A549 (cell line): Measurements from ENCODE around the gene ARHGAP25. TPM values are rescaled to one million over a fixed set of nuclear protein-coding genes. Genes with fewer than 3 reads are reported as not detected.
A peak's percentile ranks its signal among the peaks of the same experiment; 100 is the strongest.

Experiments used
- ATAC-seq, 2 experiments: fragments of 200-7000 bp in 1 of 2; fragments of >200 bp in 1 of 2; cut with Nextera tagmentation in 1 of 2; cut with Tn5 transposase in 1 of 2; 3 replicates each; pipeline versions ENCODE4 v1.8.0 to v1.9.1; 2018 to 2020; ENCODE audit warnings: mild to moderate bottlenecking in 1 of 2, moderate library complexity in 1 of 2
- CTCF ChIA-PET: fragments of 300-600 bp; sonication (Branson Sonifier 250); formaldehyde crosslinking; extraction: SDS; loops from one replicate; lab custom pipeline; 2021; ENCODE audit warnings: antibody characterized with exemption, inconsistent platforms; lab: Yijun Ruan, JAX
- POLR2A ChIA-PET: fragments of 350-600 bp; formaldehyde crosslinking; extraction: SDS; loops from one replicate; lab custom pipeline; 2021; ENCODE audit warnings: antibody characterized with exemption, inconsistent platforms; lab: Yijun Ruan, JAX
- DNase-seq, 2 experiments: peaks; one replicate each; pipeline versions ENCODE4 v3.0.0 to v3.0.0-alpha.2; 2011 to 2016; ENCODE audit warnings: low read depth in 1 of 2, low spot score in 1 of 2
- FAIRE-seq: peaks from 2 replicates; lab custom pipeline; 2011; peaks lifted over from hg19 to GRCh38; lab: Jason Lieb, UNC
- H3K27ac ChIP-seq, 2 experiments: fragments of >200 bp; sonication (Bioruptor Twin); formaldehyde crosslinking; 3 replicates each; pipeline ENCODE4 v1.5.1; 2016 to 2017
- H3K4me1 ChIP-seq: fragments of >200 bp; sonication (Bioruptor Twin); formaldehyde crosslinking; 3 replicates; pipeline ENCODE4 v1.6.1; 2016
- H3K4me2 ChIP-seq: fragments of >200 bp; sonication (Bioruptor Twin); formaldehyde crosslinking; 3 replicates; pipeline ENCODE4 v1.6.1; 2016
- H3K4me3 ChIP-seq: fragments of >200 bp; sonication (Bioruptor Twin); formaldehyde crosslinking; 3 replicates; pipeline ENCODE4 v1.5.1; 2016
- H3K9me3 ChIP-seq: fragments of >200 bp; sonication (Bioruptor Twin); formaldehyde crosslinking; 3 replicates; pipeline ENCODE4 v1.6.1; 2016
- BCL3 ChIP-seq: fragments of >200 bp; sonication (Bioruptor Twin); formaldehyde crosslinking; IDR thresholded peaks from 3 replicates; pipeline ENCODE4 v1.6.1; 2016
- BHLHE40 ChIP-seq: IDR thresholded peaks from 2 replicates; pipeline ENCODE4 v1.6.1; 2012; ENCODE audit warnings: low read depth, low read length, inconsistent platforms
- CBX2 ChIP-seq: fragments of 200-600 bp; sonication (generic); IDR thresholded peaks from 2 replicates; pipeline ENCODE4 v1.6.1; 2016; ENCODE audit warnings: low read depth, mild to moderate bottlenecking, borderline replicate concordance
- CEBPB ChIP-seq, 2 experiments: fragments of >200 bp in 1 of 2; sonication (Bioruptor Twin) in 1 of 2; formaldehyde crosslinking in 1 of 2; IDR thresholded peaks; 2 replicates each; pipeline ENCODE4 v1.6.1; 2012 to 2016
- CTCF ChIP-seq: fragments of >200 bp; sonication (Bioruptor Twin); formaldehyde crosslinking; IDR thresholded peaks from 3 replicates; pipeline ENCODE4 v1.5.1; 2016
- FOSL2 ChIP-seq, 2 experiments: fragments of 450-650 bp in 1 of 2; fragments of >200 bp in 1 of 2; sonication (Bioruptor Twin) in 1 of 2; formaldehyde crosslinking; IDR thresholded peaks; 2 replicates each; pipeline versions ENCODE4 v1.5.0 to v1.6.1; 2016 to 2020; ENCODE audit warnings: mild to moderate bottlenecking in 1 of 2, moderate library complexity in 1 of 2
- GATA3 ChIP-seq: IDR thresholded peaks from 2 replicates; pipeline ENCODE4 v1.6.1; 2012; ENCODE audit warnings: borderline replicate concordance
- HOXB13 ChIP-seq: fragments of 250-450 bp; sonication (Bioruptor Pico); IDR thresholded peaks from 2 replicates; pipeline ENCODE4 v1.5.0; 2020; ENCODE audit warnings: low read depth, mild to moderate bottlenecking, moderate library complexity
- KDM5A ChIP-seq: fragments of 200-600 bp; sonication (generic); IDR thresholded peaks from 2 replicates; pipeline ENCODE4 v1.6.1; 2016; ENCODE audit warnings: antibody characterized with exemption, mild to moderate bottlenecking
- NPAS2 ChIP-seq: fragments of 250-450 bp; sonication (Bioruptor Pico); IDR thresholded peaks from 2 replicates; pipeline ENCODE4 v1.8.0; 2022; ENCODE audit warnings: mild to moderate bottlenecking, moderate library complexity, borderline replicate concordance
- PBX3 ChIP-seq: IDR thresholded peaks from 2 replicates; pipeline ENCODE4 v1.6.1; 2012
- PHF8 ChIP-seq: fragments of 200-600 bp; sonication (generic); IDR thresholded peaks from 2 replicates; pipeline ENCODE4 v1.6.1; 2016; ENCODE audit warnings: low read depth, mild to moderate bottlenecking, antibody characterized with exemption, moderate library complexity, borderline replicate concordance
- POLR2AphosphoS2 ChIP-seq: conservative IDR thresholded peaks from 2 replicates; pipeline ENCODE4 v1.6.1; 2012; ENCODE audit warnings: low read length, improper control_type of control experiment, inconsistent platforms
- RAD21 ChIP-seq, 2 experiments: fragments of >200 bp in 1 of 2; sonication (Bioruptor Twin) in 1 of 2; formaldehyde crosslinking in 1 of 2; IDR thresholded peaks in 1 of 2; conservative IDR thresholded peaks in 1 of 2; 2 replicates in 1 of 2; 3 replicates in 1 of 2; pipeline ENCODE4 v1.6.1; 2012 to 2018; ENCODE audit warnings: inconsistent platforms in 1 of 2
- RARB ChIP-seq: fragments of 250-450 bp; sonication (Bioruptor Pico); IDR thresholded peaks from 2 replicates; pipeline ENCODE4 v1.8.0; 2021; ENCODE audit warnings: mild to moderate bottlenecking, moderate library complexity
- SMC3 ChIP-seq: fragments of >200 bp; sonication (Bioruptor Twin); formaldehyde crosslinking; IDR thresholded peaks from 3 replicates; pipeline ENCODE4 v1.6.1; 2018; ENCODE audit warnings: inconsistent platforms
- SREBF2 ChIP-seq: fragments of 450-650 bp; IDR thresholded peaks from 2 replicates; pipeline ENCODE4 v1.6.1; 2014; ENCODE audit warnings: mild to moderate bottlenecking, moderate library complexity
- TFCP2L1 ChIP-seq: fragments of 250-450 bp; sonication (Bioruptor Pico); IDR thresholded peaks from 2 replicates; pipeline ENCODE4 v1.5.0; 2021; ENCODE audit warnings: mild to moderate bottlenecking
- USF2 ChIP-seq: fragments of 450-650 bp; IDR thresholded peaks from 2 replicates; pipeline ENCODE4 v1.6.1; 2014; ENCODE audit warnings: antibody characterized with exemption
- WGBS: methylation state at CpG from one replicate; pipeline ENCODE4 v1.1.6; 2017; ENCODE audit errors: missing lambda C conversion rate; 5-methylcytosine and 5-hydroxymethylcytosine counted together
- polyA plus RNA-seq, 4 experiments: library from polyadenylated mRNA; depleted of rRNA in 3 of 4; stranded (reverse); fragments of >200 nt; fragmentation: RNase III in 1 of 4; extraction: RNeasy Plus Mini Kit Qiagen cat#74134 plus additional on column Dnase treatment in 1 of 4; gene quantifications; 2 replicates in 3 of 4; 3 replicates in 1 of 4; pipeline ENCODE4 v1.2.3, GENCODE V29; 2011 to 2017
- TF ChIP-seq, protein P1 (sequence below): IDR thresholded peaks from 2 replicates; pipeline ENCODE4 v1.6.1; 2012

The ARHGAP25 gene
- polyA plus RNA-seq, 2 of the 4 experiments (the other 2 are of a cell fraction), result 0.50 to 2.4 TPM

GRCh38 chr2:68768461-68768860 lies 33.9 kb downstream of the ARHGAP25 start:
- H3K27ac ChIP-seq, result no peak overlapping the region
- POLR2A ChIA-PET, result no interaction called here
- CTCF ChIA-PET, result interaction anchor here (0.8 to 1.9 kb wide), 3 partner anchors 11 to 646 kb away, joined by 3 to 12 read pairs (median 3); no protein-coding TSS in a partner anchor

GRCh38 chr2:68768951-68769350 lies 34.3 kb downstream of the ARHGAP25 start:
- H3K27ac ChIP-seq, result no peak overlapping the region
- POLR2A ChIA-PET, result no interaction called here
- no peaks in the 10 kb centered on the region for H3K4me1 ChIP-seq
- H3K4me2 ChIP-seq, result no peak overlapping the region
- CTCF ChIA-PET, result interaction anchor here (1.5 to 1.9 kb wide), 2 partner anchors 11 to 17 kb away, joined by 3 to 12 read pairs; no protein-coding TSS in a partner anchor
- TF ChIP-seq CTCF (no peak), CEBPB (IDR thresholded peaks at IDR 0.05) (peak in 1 of 2 experiments; percentile 12; a peak in 1 of 4 replicates)
- no peaks in the 10 kb centered on the region for H3K9me3 ChIP-seq
- no peak overlapping the region for H3K4me3 ChIP-seq
- FAIRE-seq (no peak), DNase-seq (no peak), ATAC-seq (no peak)

More at GRCh38 chr2:68768461-68768860, 33.9 kb downstream of the ARHGAP25 start:
- 57% methylated on average over 3 of the region's 3 CpGs for WGBS
- Histone ChIP-seq H3K4me2 (no peak overlapping the region), H3K9me3 (no peaks in the 10 kb centered on the region), H3K4me1 (no peaks in the 10 kb centered on the region), H3K4me3 (no peak overlapping the region)
- FAIRE-seq (no peak), ATAC-seq (no peak), DNase-seq (no peak)
- TF ChIP-seq BHLHE40 (no peak), TFCP2L1 (CRISPR knock-in tag) (no peak)

DNA sequence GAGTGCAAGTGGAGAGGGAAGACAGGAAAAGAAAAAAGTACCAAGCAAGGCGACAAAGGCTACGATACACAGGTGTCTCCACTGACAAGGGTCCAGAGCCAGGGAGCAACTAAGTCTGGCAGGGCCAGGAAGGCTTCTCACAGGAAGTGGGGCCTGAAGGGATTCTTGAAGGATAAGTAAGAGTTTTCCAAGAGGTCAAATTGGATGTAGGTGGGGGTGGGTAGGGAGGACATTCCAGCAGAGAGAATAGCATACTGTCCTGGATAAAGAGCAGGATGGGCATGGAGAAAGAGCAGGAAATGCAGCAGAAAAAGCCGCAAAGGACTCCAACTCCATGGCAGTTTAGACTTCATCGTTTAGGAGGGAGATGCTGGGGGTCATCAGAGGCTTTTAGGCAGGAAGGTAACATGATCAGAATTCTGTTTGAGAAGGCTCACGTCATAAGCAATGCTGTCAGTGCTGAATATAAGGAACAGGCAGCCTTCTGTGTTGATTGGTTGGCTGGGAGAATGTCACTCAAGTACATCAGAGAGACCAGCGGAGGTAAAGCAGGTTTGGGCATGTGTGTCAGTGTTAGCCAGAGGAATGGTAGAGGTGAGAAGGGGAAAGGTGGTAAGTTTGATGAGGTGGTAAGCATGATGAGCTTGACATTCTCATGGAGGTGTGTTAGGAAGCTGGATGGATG lies 35.1 kb downstream of the ARHGAP25 start:
- ATAC-seq, result no peak
- no peaks in the 10 kb centered on the region for H3K9me3 ChIP-seq
- DNase-seq, result no peak
- H3K4me1 ChIP-seq, result no peaks in the 10 kb centered on the region
- H3K4me2 ChIP-seq, result no peak overlapping the region
- no peak for FAIRE-seq
- no peak overlapping the region for H3K27ac ChIP-seq
- TF ChIP-seq CBX2, result no peak
- TF ChIP-seq GATA3, result no peak
- no peak for TF ChIP-seq PHF8
- no peak for TF ChIP-seq SMC3
- no peak for TF ChIP-seq RARB (CRISPR knock-in tag)
- TF ChIP-seq HOXB13 (CRISPR knock-in tag), result no peak
- TF ChIP-seq USF2, result no peak
- TF ChIP-seq RAD21 (conservative IDR thresholded peaks at IDR 0.05 in 1 of 2, IDR thresholded peaks at IDR 0.05 in 1 of 2), result no peak
- TF ChIP-seq SREBF2, result no peak
- no peak for TF ChIP-seq KDM5A
- no peak for TF ChIP-seq NPAS2 (CRISPR knock-in tag)
- TF ChIP-seq CEBPB (IDR thresholded peaks at IDR 0.05), result no peak
- TF ChIP-seq BCL3, result no peak
- no peak for TF ChIP-seq FOSL2 (IDR thresholded peaks at IDR 0.05)
- TF ChIP-seq FOSL2 (CRISPR knock-in tag; IDR thresholded peaks at IDR 0.05), result no peak
- TF ChIP-seq, protein P1, sequence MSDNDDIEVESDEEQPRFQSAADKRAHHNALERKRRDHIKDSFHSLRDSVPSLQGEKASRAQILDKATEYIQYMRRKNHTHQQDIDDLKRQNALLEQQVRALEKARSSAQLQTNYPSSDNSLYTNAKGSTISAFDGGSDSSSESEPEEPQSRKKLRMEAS, result no peak
- TF ChIP-seq POLR2AphosphoS2, result no peak
- TF ChIP-seq PBX3, result no peak
- WGBS, result 80% methylated on average over 6 of the region's 6 CpGs
- ChIA-PET POLR2A (no interaction called here), CTCF (interaction anchor here (1.2 to 1.9 kb wide), 2 partner anchors 12 to 18 kb away, joined by 3 to 19 read pairs; no protein-coding TSS in a partner anchor)
- H3K4me3 ChIP-seq, result no peak overlapping the region
